NCI-H187 (cell line): ENCODE results near the gene TRIM66.
A peak's percentile ranks its signal among the peaks of the same experiment; 100 is the strongest.

ENCODE experiments used
- DNase-seq, 2 experiments: peaks; one replicate each; lab custom pipeline; 2025; lab: John Stamatoyannopoulos, UW

TRIM66 gene

GRCh38 chr11:8605971-8606563 is 76.4 kb downstream of the TRIM66 start:
- no peak for DNase-seq

- no peak for DNase-seq
Observed at GRCh38 chr11:8604078-8604723, 78.3 kb downstream of the TRIM66 start.

- DNase-seq: no peak
Observed at GRCh38 chr11:8603696-8604077, 78.8 kb downstream of the TRIM66 start.

- no peak for DNase-seq
Observed at GRCh38 chr11:8601376-8602133, 80.9 kb downstream of the TRIM66 start.

- DNase-seq: no peak
Observed at GRCh38 chr11:8598506-8598905, 84.0 kb downstream of the TRIM66 start.

GRCh38 chr11:8597182-8597581 is 85.3 kb downstream of the TRIM66 start:
- DNase-seq: no peak

- no peak for DNase-seq
Observed at GRCh38 chr11:8596504-8597046, 85.9 kb downstream of the TRIM66 start.

- peak; percentile 48 to 62 for DNase-seq
Observed at GRCh38 chr11:8593935-8594909, 88.2 kb downstream of the TRIM66 start, which contains the start of gene STK33. Gene STK33 (minus strand): TSS chr11:8594228. CDS start chr11:8474905, 119,323 bp downstream.

- DNase-seq: no peak
Observed at GRCh38 chr11:8593455-8593854, 89.0 kb downstream of the TRIM66 start.

- no peak for DNase-seq
Observed at GRCh38 chr11:8587915-8588314, 94.5 kb downstream of the TRIM66 start.

GRCh38 chr11:8586805-8587204 is 95.7 kb downstream of the TRIM66 start:
- DNase-seq: no peak

- no peak for DNase-seq
Observed at GRCh38 chr11:8586184-8586583, 96.3 kb downstream of the TRIM66 start.

GRCh38 chr11:8584511-8584910 is 98.0 kb downstream of the TRIM66 start:
- DNase-seq: no peak

- DNase-seq: no peak
Observed at GRCh38 chr11:8584082-8584481, 98.4 kb downstream of the TRIM66 start.

- no peak for DNase-seq
Observed at GRCh38 chr11:8581300-8581699, 101.2 kb downstream of the TRIM66 start.

GRCh38 chr11:8577791-8578581 is 104.5 kb downstream of the TRIM66 start:
- no peak for DNase-seq

GRCh38 chr11:8574798-8575197 is 107.7 kb downstream of the TRIM66 start:
- DNase-seq: no peak

- DNase-seq: no peak
Observed at GRCh38 chr11:8573777-8574176, 108.7 kb downstream of the TRIM66 start.

- no peak for DNase-seq
Observed at GRCh38 chr11:8567602-8568198, 114.8 kb downstream of the TRIM66 start.

GRCh38 chr11:8566613-8567210 is 115.8 kb downstream of the TRIM66 start:
- peak; percentile 11 to 12 for DNase-seq
